HG02571 (cell line): ENCODE results near the gene SULT1A2.
"Not testable (repeated sequence)": the region's sequence is repeated elsewhere in the genome, so short reads cannot be mapped to it uniquely, and the experiment has no call there.

Source experiments
- ATAC-seq: cut with Tn5 transposase; IDR thresholded peaks from one replicate; pipeline ENCODE4 v1.9.1; 2021; ENCODE audit warnings: mild to moderate bottlenecking, moderate library complexity; ENCODE audit not compliant: unreplicated experiment

Gene SULT1A2

DNA sequence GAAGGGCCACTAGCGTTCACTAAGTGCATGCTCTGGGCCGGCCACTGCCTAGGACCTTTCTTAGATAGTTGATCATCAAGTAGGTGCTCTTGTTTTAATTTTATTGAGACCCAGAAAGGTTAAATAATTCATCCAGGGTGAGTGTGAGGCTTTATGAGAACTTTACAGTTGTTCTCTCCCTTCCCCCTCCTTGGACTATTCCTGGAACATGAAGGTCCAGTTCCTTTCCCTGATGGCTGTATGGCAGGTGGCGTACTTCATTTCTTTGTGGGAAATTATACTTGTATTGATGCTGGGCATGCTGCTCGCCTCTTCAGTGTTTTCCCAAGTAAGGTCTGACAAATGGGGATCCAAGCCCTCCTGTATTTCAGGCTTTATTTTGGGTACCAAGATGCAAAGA, 34.7 kb downstream of the SULT1A2 start:
- no peak for ATAC-seq

DNA sequence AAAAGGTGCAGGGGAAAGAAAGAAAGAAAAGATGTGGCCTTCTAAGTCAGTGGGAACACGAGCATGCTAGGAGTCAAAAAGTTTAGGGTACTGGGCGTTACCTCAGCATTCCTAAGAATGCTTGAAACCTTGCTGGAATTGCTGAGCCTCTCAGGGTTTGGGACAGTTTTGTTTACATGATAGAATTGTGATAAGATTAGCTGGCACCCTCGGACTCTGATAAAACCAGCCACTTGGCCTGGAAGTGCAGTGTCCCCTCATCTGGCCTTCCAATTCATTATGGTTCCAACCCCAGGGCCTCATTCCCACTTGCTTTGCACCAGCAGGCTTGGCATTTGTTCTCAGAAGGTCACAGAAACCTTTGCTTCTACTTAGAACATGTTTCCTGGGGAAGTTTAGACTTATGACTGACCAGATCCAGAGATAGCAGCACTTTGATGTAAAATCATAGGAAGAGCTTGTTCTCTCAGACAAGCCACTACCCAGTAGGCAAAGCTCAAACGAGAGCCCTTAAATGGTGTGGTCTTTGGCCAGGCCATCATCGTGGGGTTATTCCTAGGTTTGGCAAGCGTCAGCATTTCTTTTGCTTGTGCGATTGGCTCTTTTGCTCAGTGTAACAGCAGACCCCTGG, 35.2 kb downstream of the SULT1A2 start:
- ATAC-seq: no peak

- no peak for ATAC-seq
Measured at GRCh38 chr16:28558456-28558855, 38.4 kb downstream of the SULT1A2 start.

GRCh38 chr16:28556914-28557320, 39.9 kb downstream of the SULT1A2 start:
- ATAC-seq: no peak

DNA sequence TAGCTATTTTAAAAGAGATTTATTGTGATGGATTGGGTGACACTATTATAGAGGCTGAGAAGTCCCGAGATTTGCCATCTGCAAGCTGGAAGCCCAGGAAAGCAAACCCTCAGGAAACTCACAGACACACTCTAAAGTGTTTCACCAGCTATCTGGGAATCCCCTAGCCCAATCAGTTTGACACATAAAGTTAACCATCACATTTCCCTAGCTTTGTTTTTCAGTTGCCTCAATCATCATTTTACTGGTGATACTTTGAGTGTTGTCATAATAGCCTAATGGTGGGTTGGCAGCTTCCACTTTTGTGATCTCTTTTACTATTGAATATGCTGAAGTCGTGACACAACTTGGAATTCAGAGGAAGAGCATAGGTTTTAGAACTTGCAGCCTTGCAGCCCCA, 41.3 kb downstream of the SULT1A2 start:
- ATAC-seq: no peak

GRCh38 chr16:28554634-28555423, 42.0 kb downstream of the SULT1A2 start:
- no peak for ATAC-seq

DNA sequence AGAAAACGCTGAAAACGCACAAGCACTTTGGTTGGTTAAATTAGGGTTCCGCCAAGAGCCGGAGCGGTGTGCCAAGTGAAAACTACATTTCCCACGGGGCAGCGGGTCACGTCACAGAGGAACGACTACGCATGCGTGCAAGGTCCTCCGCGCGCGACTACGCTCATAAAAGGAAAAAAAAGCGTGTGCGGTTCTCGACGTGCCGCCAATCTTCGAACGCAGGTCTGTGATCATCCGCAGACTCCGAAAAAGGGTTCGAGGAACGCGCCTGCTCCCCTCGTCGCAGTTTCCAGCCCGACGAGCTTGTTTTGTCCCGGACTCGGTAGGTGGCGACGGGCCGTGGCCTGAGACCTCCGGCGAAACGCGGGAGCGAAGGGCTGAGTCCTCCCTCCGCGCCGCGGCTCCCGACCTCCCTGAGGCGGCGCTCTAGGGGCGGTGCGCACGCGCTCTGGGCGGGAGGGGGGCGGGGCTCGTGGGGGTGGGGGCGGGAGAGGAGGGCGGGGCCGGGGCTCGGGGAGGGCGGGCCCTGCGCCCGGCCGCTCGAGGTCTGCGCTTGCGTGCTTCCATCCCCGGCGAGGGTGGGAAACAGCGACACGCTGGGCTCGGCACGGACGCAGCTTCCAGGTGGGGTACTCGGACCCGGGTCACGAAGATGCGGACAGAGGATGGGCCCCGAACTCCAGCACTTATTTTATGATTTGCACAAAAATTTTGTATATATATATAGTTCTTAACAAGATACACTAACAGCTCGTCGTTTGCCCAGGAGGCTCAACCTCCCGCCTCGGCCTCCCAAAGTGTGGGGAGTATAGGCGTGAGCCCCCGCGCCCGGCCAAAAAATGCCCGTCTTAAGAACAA, 42.8 kb downstream of the SULT1A2 start, which contains the start of gene SGF29:
Gene SGF29 (plus strand): TSS at position 145 of the 858 bp plus-strand sequence. CDS start 27,150 bp downstream, outside the sequence.
- ATAC-seq: peak; percentile 69

GRCh38 chr16:28549301-28549899, 47.5 kb downstream of the SULT1A2 start:
- ATAC-seq: no peak

GRCh38 chr16:28548306-28548802, 48.5 kb downstream of the SULT1A2 start:
- ATAC-seq: no peak

GRCh38 chr16:28546626-28547025, 50.2 kb downstream of the SULT1A2 start:
- no peak for ATAC-seq

- ATAC-seq: not testable (repeated sequence)
Measured at GRCh38 chr16:28545964-28546363, 50.9 kb downstream of the SULT1A2 start.

DNA sequence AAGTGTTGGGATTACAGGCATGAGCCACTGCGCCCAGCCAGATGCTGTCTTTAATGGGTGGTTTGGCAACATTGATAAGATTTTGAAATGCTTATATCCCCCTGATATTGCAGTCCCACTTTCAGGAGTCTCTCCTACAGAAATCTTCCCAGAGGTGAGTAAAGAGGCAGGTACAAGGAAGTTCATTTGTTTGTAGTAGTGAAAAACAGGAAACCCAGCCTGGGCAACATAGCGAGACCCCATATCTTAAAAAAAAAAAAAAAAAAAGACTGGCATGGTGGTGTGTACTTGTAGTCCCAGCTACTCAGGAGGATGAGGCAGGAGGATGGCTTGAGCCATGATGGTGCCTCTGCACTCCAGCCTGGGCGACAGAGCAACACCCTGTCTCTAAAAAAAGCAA, 51.9 kb downstream of the SULT1A2 start:
- no peak for ATAC-seq

GRCh38 chr16:28543072-28543471, 53.8 kb downstream of the SULT1A2 start:
- no peak for ATAC-seq

- no peak for ATAC-seq
Measured at GRCh38 chr16:28542646-28543045, 54.2 kb downstream of the SULT1A2 start.
